ENCODE data around the gene OLFM1.

The OLFM1 gene

DNA sequence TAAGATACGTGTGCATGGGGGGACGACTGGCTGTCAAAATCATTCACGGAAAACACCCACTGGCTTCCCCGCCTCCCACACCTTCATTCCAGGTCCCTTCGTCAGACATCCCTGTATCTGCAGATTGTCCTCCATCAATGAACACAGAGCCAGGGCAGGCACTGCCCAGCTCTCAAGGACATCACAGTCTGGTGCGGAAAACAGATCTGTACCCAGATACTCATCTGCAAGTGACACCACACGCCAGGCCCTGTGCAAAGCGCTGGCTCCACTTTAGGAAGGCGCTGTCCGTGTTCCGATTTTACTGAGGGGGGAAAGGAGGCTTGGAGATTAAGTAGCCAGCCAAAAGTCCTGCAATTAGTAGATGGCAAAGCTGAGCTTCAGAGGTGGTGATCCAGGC is 72.3 kb downstream of the OLFM1 start:
- TF ChIP-seq, protein P1, sequence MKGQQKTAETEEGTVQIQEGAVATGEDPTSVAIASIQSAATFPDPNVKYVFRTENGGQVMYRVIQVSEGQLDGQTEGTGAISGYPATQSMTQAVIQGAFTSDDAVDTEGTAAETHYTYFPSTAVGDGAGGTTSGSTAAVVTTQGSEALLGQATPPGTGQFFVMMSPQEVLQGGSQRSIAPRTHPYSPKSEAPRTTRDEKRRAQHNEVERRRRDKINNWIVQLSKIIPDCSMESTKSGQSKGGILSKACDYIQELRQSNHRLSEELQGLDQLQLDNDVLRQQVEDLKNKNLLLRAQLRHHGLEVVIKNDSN (IDR thresholded peaks at IDR 0.05), result no peak
- no peak for TF ChIP-seq TAF1 (IDR thresholded peaks at IDR 0.05; ENCODE audit: low read depth)
- no peak for TF ChIP-seq ZBTB7A (IDR thresholded peaks at IDR 0.05; ENCODE audit: low read depth)
- TF ChIP-seq, protein P2, sequence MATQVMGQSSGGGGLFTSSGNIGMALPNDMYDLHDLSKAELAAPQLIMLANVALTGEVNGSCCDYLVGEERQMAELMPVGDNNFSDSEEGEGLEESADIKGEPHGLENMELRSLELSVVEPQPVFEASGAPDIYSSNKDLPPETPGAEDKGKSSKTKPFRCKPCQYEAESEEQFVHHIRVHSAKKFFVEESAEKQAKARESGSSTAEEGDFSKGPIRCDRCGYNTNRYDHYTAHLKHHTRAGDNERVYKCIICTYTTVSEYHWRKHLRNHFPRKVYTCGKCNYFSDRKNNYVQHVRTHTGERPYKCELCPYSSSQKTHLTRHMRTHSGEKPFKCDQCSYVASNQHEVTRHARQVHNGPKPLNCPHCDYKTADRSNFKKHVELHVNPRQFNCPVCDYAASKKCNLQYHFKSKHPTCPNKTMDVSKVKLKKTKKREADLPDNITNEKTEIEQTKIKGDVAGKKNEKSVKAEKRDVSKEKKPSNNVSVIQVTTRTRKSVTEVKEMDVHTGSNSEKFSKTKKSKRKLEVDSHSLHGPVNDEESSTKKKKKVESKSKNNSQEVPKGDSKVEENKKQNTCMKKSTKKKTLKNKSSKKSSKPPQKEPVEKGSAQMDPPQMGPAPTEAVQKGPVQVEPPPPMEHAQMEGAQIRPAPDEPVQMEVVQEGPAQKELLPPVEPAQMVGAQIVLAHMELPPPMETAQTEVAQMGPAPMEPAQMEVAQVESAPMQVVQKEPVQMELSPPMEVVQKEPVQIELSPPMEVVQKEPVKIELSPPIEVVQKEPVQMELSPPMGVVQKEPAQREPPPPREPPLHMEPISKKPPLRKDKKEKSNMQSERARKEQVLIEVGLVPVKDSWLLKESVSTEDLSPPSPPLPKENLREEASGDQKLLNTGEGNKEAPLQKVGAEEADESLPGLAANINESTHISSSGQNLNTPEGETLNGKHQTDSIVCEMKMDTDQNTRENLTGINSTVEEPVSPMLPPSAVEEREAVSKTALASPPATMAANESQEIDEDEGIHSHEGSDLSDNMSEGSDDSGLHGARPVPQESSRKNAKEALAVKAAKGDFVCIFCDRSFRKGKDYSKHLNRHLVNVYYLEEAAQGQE (IDR thresholded peaks at IDR 0.05; ENCODE audit: low read depth), result no peak
- TF ChIP-seq RAD21 (IDR thresholded peaks at IDR 0.05; ENCODE audit: low read depth), result no peak
- TF ChIP-seq CEBPB (IDR thresholded peaks at IDR 0.05), result no peak
- TF ChIP-seq CREB1 (IDR thresholded peaks at IDR 0.05; ENCODE audit: low read depth), result no peak
- TF ChIP-seq EP300 (IDR thresholded peaks at IDR 0.05; ENCODE audit: borderline replicate concordance), result no peak
- TF ChIP-seq YY1 (IDR thresholded peaks at IDR 0.05; ENCODE audit: low read depth), result no peak
- TF ChIP-seq EGR1 (IDR thresholded peaks at IDR 0.05), result no peak
- no peak for TF ChIP-seq FOXM1 (IDR thresholded peaks at IDR 0.05; ENCODE audit: borderline replicate concordance, low read depth)

DNA sequence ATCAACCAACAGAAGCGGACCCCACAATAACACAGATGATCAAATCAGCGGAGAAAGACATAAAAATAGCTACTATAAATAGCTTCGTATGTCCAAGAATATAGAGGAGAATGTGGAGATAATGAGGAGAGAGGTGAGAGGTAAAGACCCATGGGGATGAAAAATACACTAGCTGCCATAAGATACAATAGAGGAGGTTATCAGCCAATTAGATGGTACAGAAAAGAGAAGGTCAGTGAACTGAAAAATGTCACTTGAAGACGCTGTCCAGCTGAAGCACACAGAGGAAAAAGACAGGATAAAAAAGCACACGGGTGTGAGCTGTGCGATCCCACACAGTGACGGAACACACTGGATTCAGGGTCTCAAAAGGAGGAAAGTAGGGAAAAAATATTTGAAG is 73.4 kb downstream of the OLFM1 start:
- TF ChIP-seq, protein P1 (IDR thresholded peaks at IDR 0.05), result no peak
- no peak for TF ChIP-seq FOXM1 (IDR thresholded peaks at IDR 0.05; ENCODE audit: borderline replicate concordance, low read depth)

DNA sequence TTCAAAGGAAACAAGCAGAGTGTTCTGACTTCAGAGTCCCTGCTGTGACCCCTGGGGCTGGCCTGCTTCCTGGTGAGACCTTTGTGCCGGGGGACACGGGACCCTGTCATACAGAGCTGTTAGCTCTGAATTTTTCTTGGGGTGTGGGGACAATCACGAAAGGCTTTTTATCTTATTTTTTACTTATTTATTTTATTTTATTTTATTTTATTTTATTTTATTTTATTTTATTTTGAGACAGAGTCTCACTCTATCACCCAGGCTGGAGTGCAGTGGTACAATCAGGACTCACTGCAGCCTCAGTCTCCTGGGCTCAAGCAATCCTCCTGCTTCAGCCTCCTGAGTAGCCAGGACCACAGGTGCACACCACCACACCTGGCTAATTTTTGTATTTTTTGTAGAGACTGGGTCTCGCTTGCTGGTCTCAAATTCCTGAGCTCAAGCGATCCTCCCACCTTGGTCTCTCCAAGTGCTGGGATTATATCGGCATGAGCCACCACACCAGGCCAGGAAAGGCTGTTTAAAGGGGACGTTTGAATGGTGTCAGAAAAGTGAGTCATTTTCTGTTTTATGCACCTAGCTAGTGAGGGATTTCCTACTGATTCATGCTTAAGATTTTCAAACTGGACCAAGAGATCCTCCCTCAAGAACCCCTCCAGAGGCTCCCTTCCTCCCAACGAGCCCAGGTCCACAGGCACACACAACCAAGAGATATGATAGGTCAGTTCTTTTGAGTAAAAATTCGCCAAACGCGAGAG is 75.7 kb downstream of the OLFM1 start:
- TF ChIP-seq YY1 (IDR thresholded peaks at IDR 0.05; ENCODE audit: low read depth) (no peak), TCF12 (IDR thresholded peaks at IDR 0.05; ENCODE audit: low read depth) (no peak), TEAD4 (IDR thresholded peaks at IDR 0.05) (no peak), NFIC (IDR thresholded peaks at IDR 0.05) (no peak), CREB1 (IDR thresholded peaks at IDR 0.05; ENCODE audit: low read depth) (no peak), EGR1 (IDR thresholded peaks at IDR 0.05) (no peak), EP300 (IDR thresholded peaks at IDR 0.05; ENCODE audit: borderline replicate concordance) (no peak), FOXM1 (IDR thresholded peaks at IDR 0.05; ENCODE audit: borderline replicate concordance, low read depth) (no peak), ZBTB7A (IDR thresholded peaks at IDR 0.05; ENCODE audit: low read depth) (no peak), CEBPB (IDR thresholded peaks at IDR 0.05) (no peak), TAF1 (IDR thresholded peaks at IDR 0.05; ENCODE audit: low read depth) (no peak), RAD21 (IDR thresholded peaks at IDR 0.05; ENCODE audit: low read depth) (no peak)
- TF ChIP-seq, protein P1 (IDR thresholded peaks at IDR 0.05), result no peak
- TF ChIP-seq, protein P2 (IDR thresholded peaks at IDR 0.05; ENCODE audit: low read depth), result no peak
- TF ChIP-seq, protein P3, sequence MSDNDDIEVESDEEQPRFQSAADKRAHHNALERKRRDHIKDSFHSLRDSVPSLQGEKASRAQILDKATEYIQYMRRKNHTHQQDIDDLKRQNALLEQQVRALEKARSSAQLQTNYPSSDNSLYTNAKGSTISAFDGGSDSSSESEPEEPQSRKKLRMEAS (IDR thresholded peaks at IDR 0.05), result no peak

DNA sequence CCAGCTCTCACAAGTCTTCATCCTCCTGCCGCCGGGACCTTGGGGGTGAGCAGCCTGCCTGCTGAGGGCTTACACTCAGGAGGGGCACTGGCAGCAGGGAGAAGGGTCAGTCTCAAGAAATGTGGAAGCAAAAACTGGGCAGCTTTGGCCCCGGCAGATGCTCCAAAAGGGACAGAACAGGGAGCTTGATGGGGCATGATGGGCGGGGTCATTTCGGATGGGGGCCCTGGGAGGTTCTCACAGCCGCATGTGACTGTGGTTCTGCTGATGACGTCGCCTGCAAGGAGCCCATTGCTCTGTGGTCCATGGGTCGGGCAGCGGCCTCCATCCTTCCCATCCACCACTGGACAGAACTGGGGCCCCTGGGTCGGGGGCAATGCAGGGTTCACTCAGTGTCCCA is 76.6 kb downstream of the OLFM1 start:
- TF ChIP-seq CREB1 (IDR thresholded peaks at IDR 0.05; ENCODE audit: low read depth), result no peak
- TF ChIP-seq, protein P3 (IDR thresholded peaks at IDR 0.05), result no peak
- no peak for TF ChIP-seq CEBPB (IDR thresholded peaks at IDR 0.05)
- no peak for TF ChIP-seq EP300 (IDR thresholded peaks at IDR 0.05; ENCODE audit: borderline replicate concordance)
- no peak for TF ChIP-seq ZBTB7A (IDR thresholded peaks at IDR 0.05; ENCODE audit: low read depth)
- TF ChIP-seq FOXM1 (IDR thresholded peaks at IDR 0.05; ENCODE audit: borderline replicate concordance, low read depth), result no peak
- no peak for TF ChIP-seq TCF12 (IDR thresholded peaks at IDR 0.05; ENCODE audit: low read depth)
- TF ChIP-seq NFIC (IDR thresholded peaks at IDR 0.05), result no peak

DNA sequence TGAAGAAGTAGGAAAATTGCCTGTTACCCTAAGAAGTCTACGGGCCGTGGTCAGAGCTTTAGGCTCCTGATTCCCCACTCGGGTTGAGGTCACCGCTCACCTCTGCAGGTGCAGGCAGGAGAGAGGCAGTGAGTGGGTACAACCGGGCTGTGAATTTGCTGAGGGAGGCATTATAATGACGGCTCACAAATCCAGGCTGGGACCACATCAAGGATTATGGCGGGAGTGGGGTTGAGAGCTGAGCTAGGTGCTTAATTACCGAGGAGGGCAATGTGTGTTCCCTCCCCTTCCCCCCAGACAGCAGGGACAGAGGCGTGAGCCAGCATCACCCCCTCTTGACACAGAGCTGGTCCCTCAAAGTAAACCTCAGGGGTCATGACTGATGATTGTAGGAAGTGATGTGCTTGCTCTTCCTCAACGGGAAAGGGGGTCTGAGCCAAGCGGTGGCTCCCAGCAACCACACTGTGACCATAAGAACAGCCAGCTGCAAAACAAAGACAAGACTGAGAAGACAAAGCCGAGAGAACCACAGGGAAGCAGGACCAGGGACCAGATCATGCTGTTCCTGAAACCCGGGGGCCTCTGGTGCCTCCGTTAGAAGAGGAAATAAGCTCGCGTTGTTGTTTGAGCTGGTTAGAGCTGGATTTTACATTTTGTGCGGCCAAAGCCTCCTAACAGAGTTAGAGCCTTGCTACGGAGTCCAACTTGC is 77.7 kb downstream of the OLFM1 start:
- TF ChIP-seq ZBTB7A (IDR thresholded peaks at IDR 0.05; ENCODE audit: low read depth) (no peak), EGR1 (IDR thresholded peaks at IDR 0.05) (no peak), YY1 (IDR thresholded peaks at IDR 0.05; ENCODE audit: low read depth) (no peak), CREB1 (IDR thresholded peaks at IDR 0.05; ENCODE audit: low read depth) (no peak), NFIC (IDR thresholded peaks at IDR 0.05) (no peak), CEBPB (IDR thresholded peaks at IDR 0.05) (no peak), RAD21 (IDR thresholded peaks at IDR 0.05; ENCODE audit: low read depth) (no peak), TAF1 (IDR thresholded peaks at IDR 0.05; ENCODE audit: low read depth) (no peak), EP300 (IDR thresholded peaks at IDR 0.05; ENCODE audit: borderline replicate concordance) (no peak), FOXM1 (IDR thresholded peaks at IDR 0.05; ENCODE audit: borderline replicate concordance, low read depth) (no peak), TCF12 (IDR thresholded peaks at IDR 0.05; ENCODE audit: low read depth) (no peak), TEAD4 (IDR thresholded peaks at IDR 0.05) (no peak)
- TF ChIP-seq, protein P1 (IDR thresholded peaks at IDR 0.05), result no peak
- TF ChIP-seq, protein P2 (IDR thresholded peaks at IDR 0.05; ENCODE audit: low read depth), result no peak
- TF ChIP-seq, protein P3 (IDR thresholded peaks at IDR 0.05), result no peak

Data from Ishikawa (cell line).